GM12878 (cell line): ENCODE results near the gene SLC45A1. TPM values are rescaled to one million over a fixed set of nuclear protein-coding genes. Genes with fewer than 3 reads are reported as not detected.
A peak's percentile ranks its signal among the peaks of the same experiment; 100 is the strongest.

ENCODE experiments used
- BCLAF1 ChIP-seq: fragments of 450-650 bp; IDR thresholded peaks from 2 replicates; pipeline ENCODE4 v1.6.1; 2017; ENCODE audit warnings: antibody characterized with exemption, mild to moderate bottlenecking, moderate library complexity
- CBX3 ChIP-seq: fragments of 200-600 bp; sonication (generic); IDR thresholded peaks from 2 replicates; pipeline ENCODE4 v1.6.1; 2016; ENCODE audit warnings: low read depth, borderline replicate concordance
- CREB1 ChIP-seq: IDR thresholded peaks from 2 replicates; pipeline ENCODE4 v1.6.1; 2012; ENCODE audit warnings: low read depth, mild to moderate bottlenecking, inconsistent platforms
- FOXM1 ChIP-seq: IDR thresholded peaks from 2 replicates; pipeline ENCODE4 v1.6.1; 2012; ENCODE audit warnings: low read depth, mild to moderate bottlenecking, inconsistent platforms, low read length, moderate library complexity
- IRF3 ChIP-seq: fragments of 450-650 bp; IDR thresholded peaks from 2 replicates; pipeline ENCODE4 v1.6.1; 2014; ENCODE audit warnings: mild to moderate bottlenecking
- RAD51 ChIP-seq: fragments of 450-650 bp; IDR thresholded peaks from 2 replicates; pipeline ENCODE4 v1.6.1; 2016; ENCODE audit warnings: moderate library complexity, mild to moderate bottlenecking, inconsistent platforms
- RELA ChIP-seq: fragments of 450-650 bp; IDR thresholded peaks from 2 replicates; pipeline ENCODE4 v1.8.0; 2014; ENCODE audit warnings: borderline replicate concordance; ENCODE audit not compliant: partially characterized antibody
- SKIL ChIP-seq: fragments of 450-650 bp; IDR thresholded peaks from 2 replicates; pipeline ENCODE4 v1.6.1; 2017; ENCODE audit warnings: mild to moderate bottlenecking, low read depth, inconsistent platforms; ENCODE audit not compliant: poor library complexity, severe bottlenecking
- TAF1 ChIP-seq: IDR thresholded peaks from 2 replicates; pipeline ENCODE4 v1.6.1; 2011; ENCODE audit warnings: mild to moderate bottlenecking, low read depth, low read length, borderline replicate concordance
- ZNF207 ChIP-seq: fragments of 450-650 bp; IDR thresholded peaks from 2 replicates; pipeline ENCODE4 v1.6.1; 2014; ENCODE audit warnings: antibody characterized with exemption, mild to moderate bottlenecking, borderline replicate concordance
- ZNF622 ChIP-seq: fragments of 450-650 bp; IDR thresholded peaks from 2 replicates; pipeline ENCODE4 v1.6.1; 2017; ENCODE audit warnings: mild to moderate bottlenecking, inconsistent platforms
- polyA plus RNA-seq, 11 experiments: library from polyadenylated mRNA; depleted of rRNA in 4 of 11; unstranded in 6 of 11; stranded (reverse) in 5 of 11; fragments of >200 nt; fragmentation: Nextera tagmentation in 4 of 11; fragmentation: Illumina TruSeq in 1 of 11; extraction: Ambion mirVana in 4 of 11; extraction: Trizol in 1 of 11; gene quantifications; 1 replicate in 1 of 11; 2 replicates in 10 of 11; pipeline versions ENCODE4 v1.2.1 to v1.2.3, GENCODE V29; 2011 to 2016; ENCODE audit warnings: inconsistent platforms in 2 of 11, missing spikeins in 2 of 11, low read depth in 1 of 11
- total RNA-seq, 4 experiments: library from RNA; depleted of rRNA in 3 of 4; stranded (reverse); fragments of >200 nt in 3 of 4; fragmentation: Illumina TruSeq in 1 of 4; extraction: Trizol in 1 of 4; gene quantifications; 2 replicates each; pipeline versions ENCODE4 v1.2.1 to v1.2.3, GENCODE V29; 2013 to 2021
- TF ChIP-seq, protein P1 (sequence below): IDR thresholded peaks from 2 replicates; pipeline ENCODE4 v1.6.1; 2011; ENCODE audit warnings: borderline replicate concordance, low read depth, mild to moderate bottlenecking, moderate library complexity, mixed read lengths, low read length; ENCODE audit not compliant: insufficient read depth; ENCODE audit errors: extremely low read length
- TF ChIP-seq, protein P2 (sequence below): IDR thresholded peaks from 2 replicates; pipeline ENCODE4 v1.6.1; 2011; ENCODE audit warnings: mild to moderate bottlenecking, low read depth, low read length, moderate library complexity; ENCODE audit not compliant: insufficient replicate concordance
- TF ChIP-seq, protein P3 (sequence below): IDR thresholded peaks from 2 replicates; pipeline ENCODE4 v1.6.1; 2011; ENCODE audit warnings: low read depth, mild to moderate bottlenecking, low read length, moderate library complexity, borderline replicate concordance; ENCODE audit errors: extremely low read depth
- TF ChIP-seq, protein P4 (sequence below), 3 experiments: IDR thresholded peaks in 2 of 3; conservative IDR thresholded peaks in 1 of 3; 2 replicates each; pipeline ENCODE4 v1.5.1; 2011; ENCODE audit warnings: low read depth in 3 of 3, low read length in 3 of 3, mild to moderate bottlenecking in 3 of 3, control low read depth in 2 of 3, moderate library complexity in 2 of 3, inconsistent platforms in 1 of 3, mixed read lengths in 1 of 3; ENCODE audit not compliant: control insufficient read depth in 2 of 3, insufficient read depth in 1 of 3; ENCODE audit errors: extremely low read depth in 1 of 3

Gene SLC45A1
- total and polyA plus RNA-seq, 10 of the 15 experiments (the other 5 are each of a cell fraction or from before 2014, with no cell fraction given), result 0.07 to 0.23 (median 0.13) TPM; not detected in 6

- TF ChIP-seq, protein P1, sequence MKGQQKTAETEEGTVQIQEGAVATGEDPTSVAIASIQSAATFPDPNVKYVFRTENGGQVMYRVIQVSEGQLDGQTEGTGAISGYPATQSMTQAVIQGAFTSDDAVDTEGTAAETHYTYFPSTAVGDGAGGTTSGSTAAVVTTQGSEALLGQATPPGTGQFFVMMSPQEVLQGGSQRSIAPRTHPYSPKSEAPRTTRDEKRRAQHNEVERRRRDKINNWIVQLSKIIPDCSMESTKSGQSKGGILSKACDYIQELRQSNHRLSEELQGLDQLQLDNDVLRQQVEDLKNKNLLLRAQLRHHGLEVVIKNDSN, result no peak
- no peak for TF ChIP-seq TAF1
- peak; percentile 75 for TF ChIP-seq FOXM1
- no peak for TF ChIP-seq SKIL
- TF ChIP-seq ZNF207, result no peak
- no peak for TF ChIP-seq ZNF622
- TF ChIP-seq BCLAF1, result no peak
- TF ChIP-seq, protein P2, sequence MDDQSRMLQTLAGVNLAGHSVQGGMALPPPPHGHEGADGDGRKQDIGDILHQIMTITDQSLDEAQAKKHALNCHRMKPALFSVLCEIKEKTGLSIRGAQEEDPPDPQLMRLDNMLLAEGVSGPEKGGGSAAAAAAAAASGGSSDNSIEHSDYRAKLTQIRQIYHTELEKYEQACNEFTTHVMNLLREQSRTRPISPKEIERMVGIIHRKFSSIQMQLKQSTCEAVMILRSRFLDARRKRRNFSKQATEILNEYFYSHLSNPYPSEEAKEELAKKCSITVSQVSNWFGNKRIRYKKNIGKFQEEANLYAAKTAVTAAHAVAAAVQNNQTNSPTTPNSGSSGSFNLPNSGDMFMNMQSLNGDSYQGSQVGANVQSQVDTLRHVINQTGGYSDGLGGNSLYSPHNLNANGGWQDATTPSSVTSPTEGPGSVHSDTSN, result peak; percentile 50
- TF ChIP-seq RELA, result no peak
- TF ChIP-seq, protein P3, sequence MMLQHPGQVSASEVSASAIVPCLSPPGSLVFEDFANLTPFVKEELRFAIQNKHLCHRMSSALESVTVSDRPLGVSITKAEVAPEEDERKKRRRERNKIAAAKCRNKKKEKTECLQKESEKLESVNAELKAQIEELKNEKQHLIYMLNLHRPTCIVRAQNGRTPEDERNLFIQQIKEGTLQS, result no peak
- TF ChIP-seq, protein P4, sequence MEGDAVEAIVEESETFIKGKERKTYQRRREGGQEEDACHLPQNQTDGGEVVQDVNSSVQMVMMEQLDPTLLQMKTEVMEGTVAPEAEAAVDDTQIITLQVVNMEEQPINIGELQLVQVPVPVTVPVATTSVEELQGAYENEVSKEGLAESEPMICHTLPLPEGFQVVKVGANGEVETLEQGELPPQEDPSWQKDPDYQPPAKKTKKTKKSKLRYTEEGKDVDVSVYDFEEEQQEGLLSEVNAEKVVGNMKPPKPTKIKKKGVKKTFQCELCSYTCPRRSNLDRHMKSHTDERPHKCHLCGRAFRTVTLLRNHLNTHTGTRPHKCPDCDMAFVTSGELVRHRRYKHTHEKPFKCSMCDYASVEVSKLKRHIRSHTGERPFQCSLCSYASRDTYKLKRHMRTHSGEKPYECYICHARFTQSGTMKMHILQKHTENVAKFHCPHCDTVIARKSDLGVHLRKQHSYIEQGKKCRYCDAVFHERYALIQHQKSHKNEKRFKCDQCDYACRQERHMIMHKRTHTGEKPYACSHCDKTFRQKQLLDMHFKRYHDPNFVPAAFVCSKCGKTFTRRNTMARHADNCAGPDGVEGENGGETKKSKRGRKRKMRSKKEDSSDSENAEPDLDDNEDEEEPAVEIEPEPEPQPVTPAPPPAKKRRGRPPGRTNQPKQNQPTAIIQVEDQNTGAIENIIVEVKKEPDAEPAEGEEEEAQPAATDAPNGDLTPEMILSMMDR (IDR thresholded peaks at IDR 0.05 in 2 of 3, conservative IDR thresholded peaks at IDR 0.05 in 1 of 3; ENCODE audit: control insufficient read depth in 2 of 3, extremely low read depth in 1 of 3, insufficient read depth in 1 of 3, low read depth in 3 of 3, low read length in 3 of 3), result no peak
- no peak; the same call in 1 of the 2 replicates for TF ChIP-seq CREB1
- no peak for TF ChIP-seq RAD51
- TF ChIP-seq IRF3, result no peak
- TF ChIP-seq CBX3, result no peak
Observed at GRCh38 chr1:8283058-8283884, 34.6 kb upstream of the SLC45A1 start (continued).
